Panc1 (cell line): ENCODE results near the gene TSPYL2. TPM values are rescaled to one million over a fixed set of nuclear protein-coding genes. Genes with fewer than 3 reads are reported as not detected.

Source experiments
- ATAC-seq: fragments of 200-7000 bp; cut with Tn5 transposase; 2 replicates; pipeline ENCODE4 v1.9.1; 2020; ENCODE audit warnings: mild to moderate bottlenecking, moderate library complexity
- BruUV-seq: library from RNA; stranded (reverse); fragments of 400-500 nt; replicated peaks from 2 replicates; lab custom pipeline; 2021; lab: Mats Ljungman, UMichigan
- CTCF ChIA-PET: fragments of 300-600 bp; sonication (Branson Sonifier 250); formaldehyde crosslinking; loops from one replicate; lab custom pipeline; 2022; ENCODE audit warnings: antibody characterized with exemption; lab: Charles Lee
- POLR2A ChIA-PET: fragments of 300-600 bp; sonication (Branson Sonifier 250); formaldehyde crosslinking; loops from one replicate; lab custom pipeline; 2022; ENCODE audit warnings: antibody characterized with exemption; lab: Charles Lee
- DNase-seq: peaks from one replicate; pipeline ENCODE4 v3.0.0-alpha.2; 2010; ENCODE audit warnings: low read depth, low spot score
- H3K27ac ChIP-seq: 2 replicates; pipeline ENCODE4 v1.5.1; 2011; ENCODE audit warnings: mild to moderate bottlenecking, low read length, inconsistent platforms
- H3K27me3 ChIP-seq: fragments of 200-500 bp; sonication (Bioruptor generic); 2 replicates; pipeline ENCODE4 v1.6.0; 2014; ENCODE audit warnings: low read length, inconsistent platforms; ENCODE audit not compliant: control insufficient read depth, insufficient read depth
- H3K36me3 ChIP-seq: fragments of 200-500 bp; sonication (Bioruptor generic); 2 replicates; pipeline ENCODE4 v1.5.1; 2014; ENCODE audit warnings: inconsistent platforms, mild to moderate bottlenecking, low read length, moderate library complexity; ENCODE audit not compliant: control insufficient read depth, insufficient read depth
- H3K4me1 ChIP-seq: 2 replicates; pipeline ENCODE4 v1.5.1; 2011; ENCODE audit warnings: inconsistent platforms, mild to moderate bottlenecking, low read length, moderate library complexity; ENCODE audit not compliant: control insufficient read depth, insufficient read depth
- H3K4me3 ChIP-seq, 2 experiments: 2 replicates each; pipeline ENCODE4 v1.5.1; 2011 to 2012; ENCODE audit warnings: low read depth in 2 of 2, low read length in 2 of 2, mild to moderate bottlenecking in 2 of 2, inconsistent platforms in 1 of 2, moderate library complexity in 1 of 2
- H3K9me3 ChIP-seq: fragments of 200-500 bp; sonication (Bioruptor generic); 2 replicates; pipeline ENCODE4 v1.5.1; 2014; ENCODE audit warnings: low read depth, mild to moderate bottlenecking, inconsistent platforms, low read length, moderate library complexity; ENCODE audit not compliant: control insufficient read depth, insufficient read depth
- CTCF ChIP-seq: fragments of 450-650 bp; IDR thresholded peaks from 2 replicates; pipeline ENCODE4 v1.5.1; 2017; ENCODE audit warnings: mild to moderate bottlenecking
- POLR2AphosphoS5 ChIP-seq: IDR thresholded peaks from 2 replicates; pipeline ENCODE4 v1.6.1; 2012; ENCODE audit warnings: mild to moderate bottlenecking, low read depth, low read length, moderate library complexity
- SIN3A ChIP-seq: IDR thresholded peaks from 2 replicates; pipeline ENCODE4 v1.6.1; 2012; ENCODE audit warnings: low read depth, mild to moderate bottlenecking, low read length, moderate library complexity, borderline replicate concordance; ENCODE audit not compliant: insufficient read depth
- TCF7L2 ChIP-seq: IDR thresholded peaks from 2 replicates; pipeline ENCODE4 v1.6.1; 2011; ENCODE audit warnings: mild to moderate bottlenecking, low read depth, low read length, inconsistent platforms
- in situ Hi-C: cut with HindIII; loops from 2 replicates; pipeline ENCODE4 v1.10.0; 2016; ENCODE audit warnings: low sequenced_read_pairs, low pct_unique_long_range_greater_than_20kb
- intact Hi-C: fragments of 100-400 bp; cut with micrococcal nuclease; formaldehyde crosslinking; loops from one replicate; pipeline ENCODE4 v1.10.0; 2022; ENCODE audit not compliant: unreplicated experiment
- total RNA-seq: library from RNA; stranded (reverse); gene quantifications from one replicate; pipeline ENCODE4 v1.2.1, GENCODE V29; 2021; ENCODE audit not compliant: unreplicated experiment
- TF ChIP-seq, protein P1 (sequence below), 2 experiments: IDR thresholded peaks; 2 replicates each; pipeline ENCODE4 v1.6.1; 2011 to 2012; ENCODE audit warnings: low read depth in 2 of 2, control low read depth in 1 of 2, low read length in 1 of 2, mild to moderate bottlenecking in 1 of 2, moderate library complexity in 1 of 2; ENCODE audit not compliant: insufficient read depth in 1 of 2

Gene TSPYL2
- total RNA-seq, 1 experiment from 2014 or later: 25.0 TPM

DNA sequence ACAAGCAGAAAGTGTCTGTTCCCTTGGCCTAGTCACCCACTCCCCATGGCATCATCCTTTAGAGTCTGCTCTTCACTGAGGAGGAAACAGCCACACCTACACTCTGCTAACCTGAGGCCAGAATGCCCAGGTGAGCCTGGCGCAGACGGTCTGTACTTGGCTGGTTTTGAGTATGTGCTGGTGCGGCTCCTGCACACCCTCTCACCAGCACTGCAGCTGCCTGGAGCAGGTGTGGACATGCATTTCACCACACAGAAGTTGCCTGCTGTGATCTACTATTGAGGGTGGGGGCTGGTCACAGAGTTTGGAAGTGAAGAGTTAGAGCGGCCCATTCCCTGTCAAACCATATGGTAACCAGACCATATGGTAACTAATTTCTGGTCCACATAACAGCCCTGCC is 51.2 kb downstream of the TSPYL2 start:
- H3K4me3 ChIP-seq: no peak overlapping the region
- no peaks in the 10 kb centered on the region for H3K4me1 ChIP-seq
- TF ChIP-seq TCF7L2 (no peak), CTCF (no peak), SIN3A (no peak), POLR2AphosphoS5 (no peak)
- TF ChIP-seq, protein P1, sequence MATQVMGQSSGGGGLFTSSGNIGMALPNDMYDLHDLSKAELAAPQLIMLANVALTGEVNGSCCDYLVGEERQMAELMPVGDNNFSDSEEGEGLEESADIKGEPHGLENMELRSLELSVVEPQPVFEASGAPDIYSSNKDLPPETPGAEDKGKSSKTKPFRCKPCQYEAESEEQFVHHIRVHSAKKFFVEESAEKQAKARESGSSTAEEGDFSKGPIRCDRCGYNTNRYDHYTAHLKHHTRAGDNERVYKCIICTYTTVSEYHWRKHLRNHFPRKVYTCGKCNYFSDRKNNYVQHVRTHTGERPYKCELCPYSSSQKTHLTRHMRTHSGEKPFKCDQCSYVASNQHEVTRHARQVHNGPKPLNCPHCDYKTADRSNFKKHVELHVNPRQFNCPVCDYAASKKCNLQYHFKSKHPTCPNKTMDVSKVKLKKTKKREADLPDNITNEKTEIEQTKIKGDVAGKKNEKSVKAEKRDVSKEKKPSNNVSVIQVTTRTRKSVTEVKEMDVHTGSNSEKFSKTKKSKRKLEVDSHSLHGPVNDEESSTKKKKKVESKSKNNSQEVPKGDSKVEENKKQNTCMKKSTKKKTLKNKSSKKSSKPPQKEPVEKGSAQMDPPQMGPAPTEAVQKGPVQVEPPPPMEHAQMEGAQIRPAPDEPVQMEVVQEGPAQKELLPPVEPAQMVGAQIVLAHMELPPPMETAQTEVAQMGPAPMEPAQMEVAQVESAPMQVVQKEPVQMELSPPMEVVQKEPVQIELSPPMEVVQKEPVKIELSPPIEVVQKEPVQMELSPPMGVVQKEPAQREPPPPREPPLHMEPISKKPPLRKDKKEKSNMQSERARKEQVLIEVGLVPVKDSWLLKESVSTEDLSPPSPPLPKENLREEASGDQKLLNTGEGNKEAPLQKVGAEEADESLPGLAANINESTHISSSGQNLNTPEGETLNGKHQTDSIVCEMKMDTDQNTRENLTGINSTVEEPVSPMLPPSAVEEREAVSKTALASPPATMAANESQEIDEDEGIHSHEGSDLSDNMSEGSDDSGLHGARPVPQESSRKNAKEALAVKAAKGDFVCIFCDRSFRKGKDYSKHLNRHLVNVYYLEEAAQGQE (IDR thresholded peaks at IDR 0.05; ENCODE audit: insufficient read depth in 1 of 2, low read depth in 2 of 2, low read length in 1 of 2): no peak
- ChIA-PET CTCF (no interaction called here), POLR2A (no interaction called here)
- H3K36me3 ChIP-seq: no peaks in the 10 kb centered on the region
- DNase-seq: no peak
- intact Hi-C loops (no loop called here), in situ Hi-C loops (no loop called here)
- no peaks in the 10 kb centered on the region for H3K9me3 ChIP-seq
- H3K27ac ChIP-seq: no peak overlapping the region
- H3K27me3 ChIP-seq: no peaks in the 10 kb centered on the region
- BruUV-seq: no TSS peak
- no peak for ATAC-seq

GRCh38 chrX:53135581-53135980 is 53.4 kb downstream of the TSPYL2 start:
- H3K4me3 ChIP-seq: no peak overlapping the region
- no peak overlapping the region for H3K27ac ChIP-seq
- H3K27me3 ChIP-seq: no peaks in the 10 kb centered on the region
- TF ChIP-seq SIN3A (no peak), CTCF (no peak), POLR2AphosphoS5 (no peak), TCF7L2 (no peak)
- TF ChIP-seq, protein P1 (IDR thresholded peaks at IDR 0.05; ENCODE audit: insufficient read depth in 1 of 2, low read depth in 2 of 2, low read length in 1 of 2): no peak
- no peaks in the 10 kb centered on the region for H3K36me3 ChIP-seq
- intact Hi-C loops: no loop called here
- no peaks in the 10 kb centered on the region for H3K9me3 ChIP-seq
- in situ Hi-C loops: no loop called here
- CTCF ChIA-PET: no interaction called here
- BruUV-seq: no TSS peak
- no peak for ATAC-seq
- H3K4me1 ChIP-seq: no peaks in the 10 kb centered on the region
- POLR2A ChIA-PET: no interaction called here
- no peak for DNase-seq

Other genes with a start within 250 kb of the TSPYL2 start
- gene XAGE3, start 214.3 kb upstream of the TSPYL2 start, total RNA-seq: not detected
- gene FAM156B, start 185.0 kb upstream of the TSPYL2 start, total RNA-seq: 13.0 TPM
- gene FAM156A, start 123.8 kb upstream of the TSPYL2 start, total RNA-seq: 25.4 TPM
- 0.13 TPM for gene GPR173, start 33.6 kb upstream of the TSPYL2 start, total RNA-seq
- 6.8 TPM for gene KANTR, start 11.8 kb downstream of the TSPYL2 start, total RNA-seq
- gene KDM5C, start 142.8 kb downstream of the TSPYL2 start, total RNA-seq: 104 TPM
- gene IQSEC2, start 199.2 kb downstream of the TSPYL2 start, total RNA-seq: 38.8 TPM